GM19324 (cell line): ENCODE data around the gene USP46.

Source experiments
- ATAC-seq: cut with Tn5 transposase; IDR thresholded peaks from one replicate; pipeline ENCODE4 v1.9.1; 2021; ENCODE audit warnings: mild to moderate bottlenecking, moderate library complexity; ENCODE audit not compliant: unreplicated experiment, low FRiP score

Gene USP46

DNA sequence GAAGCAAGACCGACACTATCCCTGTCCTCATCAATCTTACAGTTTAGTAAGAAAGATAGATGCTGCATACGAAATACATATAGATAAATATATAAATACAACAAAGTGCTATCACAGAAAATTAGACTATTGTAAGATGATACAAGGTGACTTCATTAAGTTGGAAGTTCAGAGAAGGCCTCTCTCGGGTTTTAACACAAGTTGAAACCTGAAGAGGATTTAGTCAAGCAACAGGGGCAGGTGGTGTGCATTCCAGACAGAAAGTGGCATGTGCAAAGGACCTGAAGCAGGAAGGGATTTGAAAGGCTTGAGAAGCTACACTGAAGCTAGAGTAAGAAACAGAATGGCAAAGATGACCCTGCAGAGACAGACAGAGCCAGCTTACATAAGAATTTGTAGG lies 36.5 kb downstream of the USP46 start:
- no peak for ATAC-seq

GRCh38 chr4:52621567-52621966 lies 37.5 kb downstream of the USP46 start:
- no peak for ATAC-seq

- no peak for ATAC-seq
Measured at GRCh38 chr4:52619591-52619931, 39.5 kb downstream of the USP46 start.

DNA sequence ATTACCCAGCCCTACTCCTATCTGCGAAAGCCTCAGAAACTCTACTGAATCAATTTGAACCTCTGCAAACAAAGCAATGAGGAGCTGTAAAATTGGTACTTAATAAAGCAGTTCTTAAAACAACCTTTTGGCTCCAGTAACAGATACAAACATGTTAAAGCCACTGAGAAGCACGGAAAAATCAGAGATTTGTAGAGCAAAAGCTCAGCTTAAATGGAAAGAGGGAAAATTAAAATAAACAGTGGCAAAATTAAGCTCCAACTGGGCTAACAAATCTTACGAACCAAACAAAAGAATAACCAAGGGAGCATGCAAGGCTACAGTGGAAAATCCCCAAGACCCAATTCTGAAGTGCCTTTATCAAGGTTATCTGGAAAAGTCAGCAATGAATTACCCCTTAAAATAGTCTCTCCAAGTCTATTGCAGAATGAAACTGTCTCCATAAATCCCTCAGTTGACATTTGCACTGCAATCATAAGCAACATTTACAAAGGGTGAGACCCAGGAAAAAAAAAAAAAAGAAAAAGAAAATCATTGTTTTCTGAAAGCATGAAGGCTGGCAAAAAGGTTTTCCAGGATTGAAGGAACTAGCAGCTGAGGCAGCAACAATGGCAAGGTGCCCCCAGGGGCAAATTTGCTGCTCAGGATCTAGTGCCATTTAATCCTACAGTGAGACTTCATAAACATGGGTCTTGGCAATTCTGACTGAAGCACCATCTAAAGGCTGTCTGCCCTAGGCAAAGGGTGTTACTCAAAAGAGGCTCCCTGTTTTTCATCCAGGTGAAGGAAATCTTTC lies 40.1 kb downstream of the USP46 start:
- no peak for ATAC-seq

DNA sequence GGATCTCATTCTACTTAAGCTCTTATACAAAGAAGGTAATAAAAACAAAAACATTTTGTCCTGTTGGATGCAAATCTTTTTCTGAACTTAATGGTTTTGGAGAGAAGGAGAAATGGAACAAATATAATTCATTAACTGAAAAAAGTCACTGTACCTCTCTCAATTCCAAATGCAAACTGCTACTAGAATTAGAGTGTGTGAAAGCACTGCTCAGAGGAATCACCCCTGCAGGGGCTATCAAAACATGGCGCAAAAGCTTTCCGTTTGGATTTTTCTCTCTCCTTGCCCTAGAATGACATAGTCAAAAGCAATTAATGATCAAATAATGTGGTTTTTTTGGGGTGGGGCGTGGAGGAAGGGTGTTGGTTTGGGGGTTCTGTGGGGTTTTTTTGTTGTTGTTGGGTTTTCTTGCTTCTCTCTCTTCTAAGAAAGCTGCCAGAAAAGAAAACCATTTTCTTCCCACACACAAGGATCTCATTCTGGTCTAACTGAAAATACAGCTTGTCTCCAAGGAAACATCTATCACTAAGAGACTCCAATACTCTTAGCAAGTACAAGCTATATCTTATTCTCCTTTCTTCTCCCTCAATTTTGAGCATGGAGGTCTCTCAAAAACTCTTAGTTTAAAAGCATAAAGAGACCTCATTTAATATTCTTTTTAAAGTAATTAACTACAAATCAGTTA lies 41.6 kb downstream of the USP46 start:
- ATAC-seq: no peak

GRCh38 chr4:52614241-52614640 lies 44.9 kb downstream of the USP46 start:
- no peak for ATAC-seq

- ATAC-seq: no peak
Measured at GRCh38 chr4:52612341-52612740, 46.8 kb downstream of the USP46 start.

DNA sequence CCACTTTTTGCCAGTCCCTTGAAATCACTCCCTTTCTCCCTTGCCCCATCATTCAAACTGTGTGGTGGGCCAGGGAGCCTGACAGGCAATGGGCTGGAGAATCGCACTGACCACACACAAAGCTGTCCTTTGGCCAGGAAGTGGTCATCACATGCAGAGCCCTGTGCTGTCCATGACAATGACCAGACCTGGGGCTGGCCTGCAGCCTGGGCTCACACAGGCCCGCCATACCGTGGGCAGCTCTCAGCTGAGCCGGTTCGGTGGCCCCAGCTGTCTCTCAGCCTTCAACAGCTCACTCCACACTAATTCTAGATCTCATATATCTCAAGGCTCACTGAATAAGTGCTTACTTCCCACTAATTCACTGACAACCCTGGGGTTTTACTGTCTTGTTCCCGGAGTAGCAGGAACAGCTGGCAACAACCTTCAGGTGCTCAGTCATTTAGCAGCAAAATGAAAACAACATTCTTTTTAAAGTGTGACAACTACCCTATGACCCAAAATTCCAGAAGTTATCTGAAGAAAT lies 48.0 kb downstream of the USP46 start:
- ATAC-seq: no peak

- no peak for ATAC-seq
Measured at GRCh38 chr4:52606726-52607125, 52.4 kb downstream of the USP46 start.

GRCh38 chr4:52606040-52606439 lies 53.1 kb downstream of the USP46 start:
- ATAC-seq: no peak

- ATAC-seq: no peak
Measured at GRCh38 chr4:52604215-52604614, 54.9 kb downstream of the USP46 start.

DNA sequence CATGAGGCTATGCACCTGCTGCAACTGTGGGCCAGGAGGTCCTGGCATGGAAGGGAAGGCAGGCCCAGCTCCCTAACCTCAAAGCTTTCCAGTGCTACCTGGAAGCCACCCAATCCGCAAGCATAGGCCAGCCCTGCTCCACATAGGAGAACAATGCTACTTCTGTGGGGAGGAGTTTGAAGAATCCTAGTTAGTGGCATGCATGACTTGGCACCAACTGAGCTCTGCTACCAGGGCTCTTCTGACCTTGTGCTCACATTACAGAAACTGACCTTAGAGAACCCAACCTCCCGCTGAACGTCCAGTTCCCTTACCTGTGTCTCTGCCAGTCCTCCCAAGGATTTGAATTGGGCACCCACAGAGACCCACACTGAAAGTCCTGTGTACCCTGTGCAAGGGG lies 58.8 kb downstream of the USP46 start:
- no peak for ATAC-seq

GRCh38 chr4:52595001-52595400 lies 64.1 kb downstream of the USP46 start:
- ATAC-seq: no peak

GRCh38 chr4:52592287-52592686 lies 66.8 kb downstream of the USP46 start:
- no peak for ATAC-seq

GRCh38 chr4:52588771-52589591 lies 70.1 kb downstream of the USP46 start:
- ATAC-seq: no peak

GRCh38 chr4:52588097-52588496 lies 71.0 kb downstream of the USP46 start:
- no peak for ATAC-seq

DNA sequence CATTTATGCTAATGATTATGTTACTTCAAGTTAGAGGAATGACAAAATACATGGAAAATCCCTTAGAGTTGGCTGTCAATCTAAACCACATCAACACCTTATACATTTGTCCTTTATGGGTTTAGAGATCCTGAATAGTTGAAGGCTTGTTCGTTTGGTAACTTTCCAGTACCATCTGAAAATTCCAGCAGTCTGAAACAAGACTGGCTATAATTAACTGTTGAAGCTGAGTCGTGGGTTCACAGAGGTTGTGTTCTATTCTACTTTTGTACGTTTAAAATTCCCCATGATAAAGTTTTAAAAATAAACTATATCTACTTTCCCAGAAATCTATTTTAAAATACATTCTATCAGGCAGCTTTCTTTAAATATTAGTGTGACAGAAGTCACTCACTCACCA lies 73.0 kb downstream of the USP46 start:
- no peak for ATAC-seq

- no peak for ATAC-seq
Measured at GRCh38 chr4:52585379-52585778, 73.7 kb downstream of the USP46 start.

DNA sequence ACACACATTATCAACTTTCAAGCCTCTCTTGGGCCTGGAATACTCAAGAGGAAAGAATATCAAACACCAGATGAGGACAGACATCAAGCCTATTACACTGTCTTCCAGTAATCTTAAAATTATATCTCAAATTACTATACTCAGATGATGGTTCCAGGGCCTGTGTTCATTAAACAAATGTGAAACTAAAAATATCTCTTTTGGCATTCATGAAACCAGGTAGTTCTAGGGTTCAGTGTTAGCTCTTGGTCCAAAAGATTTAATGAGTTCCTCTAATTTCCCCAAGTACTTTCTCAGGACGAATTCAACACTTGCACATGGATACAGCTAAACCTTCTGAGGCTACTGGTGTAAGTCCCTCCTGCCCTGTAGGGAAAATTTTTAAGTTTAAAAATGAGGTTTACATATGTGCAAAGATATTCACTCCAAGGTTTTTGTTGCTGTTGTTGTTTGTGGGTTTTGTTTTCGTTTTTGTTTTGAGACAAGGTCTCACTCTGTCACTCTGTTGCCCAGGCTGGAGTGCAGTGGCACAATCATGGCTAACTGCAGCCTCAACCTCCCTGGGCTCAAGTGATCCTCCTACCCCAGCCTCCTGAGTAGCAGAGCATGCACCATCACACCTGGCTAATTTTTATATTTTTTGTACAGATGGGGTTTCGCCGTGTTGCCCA lies 79.4 kb downstream of the USP46 start:
- ATAC-seq: no peak

DNA sequence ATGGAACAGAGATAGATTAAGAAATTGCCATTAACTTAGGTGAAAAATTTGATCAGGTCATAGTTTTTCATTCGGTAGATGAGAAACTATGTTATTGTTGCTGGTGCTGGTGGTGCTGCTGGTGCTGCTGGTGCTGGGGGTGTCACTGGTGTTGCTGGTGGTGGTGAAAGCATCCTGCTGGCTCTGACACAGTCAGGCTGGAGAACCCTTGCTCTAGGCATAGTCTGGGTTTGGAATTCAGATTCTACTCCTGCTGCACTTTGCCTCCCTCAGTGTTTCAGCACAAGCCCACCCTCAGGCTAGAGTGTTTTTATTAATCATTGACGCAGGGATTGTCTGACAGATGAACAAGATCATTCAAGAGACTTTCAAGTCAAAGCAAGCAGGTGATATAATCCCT lies 80.2 kb downstream of the USP46 start:
- ATAC-seq: no peak

GRCh38 chr4:52577624-52577962 lies 81.5 kb downstream of the USP46 start:
- ATAC-seq: no peak
